Raji (cell line): Measurements from ENCODE around the gene MAP3K5.

Source experiments
- POLR2A ChIP-seq: IDR thresholded peaks from 2 replicates; pipeline ENCODE4 v1.6.1; 2011; ENCODE audit warnings: low read depth, low read length, control low read depth; ENCODE audit not compliant: insufficient read depth

The MAP3K5 gene

GRCh38 chr6:136703331-136703865 lies 88.9 kb downstream of the MAP3K5 start:
- TF ChIP-seq POLR2A = no peak

GRCh38 chr6:136701045-136701444 lies 91.2 kb downstream of the MAP3K5 start:
- no peak for TF ChIP-seq POLR2A

- no peak for TF ChIP-seq POLR2A
Observed at GRCh38 chr6:136699358-136699757, 92.9 kb downstream of the MAP3K5 start.

- no peak for TF ChIP-seq POLR2A
Observed at GRCh38 chr6:136696783-136697364, 95.4 kb downstream of the MAP3K5 start.

GRCh38 chr6:136696238-136696637 lies 96.0 kb downstream of the MAP3K5 start:
- no peak for TF ChIP-seq POLR2A

GRCh38 chr6:136695412-136695811 lies 96.9 kb downstream of the MAP3K5 start:
- no peak for TF ChIP-seq POLR2A

- no peak for TF ChIP-seq POLR2A
Observed at GRCh38 chr6:136693090-136693489, 99.2 kb downstream of the MAP3K5 start.

- TF ChIP-seq POLR2A = no peak
Observed at GRCh38 chr6:136685540-136686108, 106.7 kb downstream of the MAP3K5 start.

GRCh38 chr6:136684466-136684865 lies 107.8 kb downstream of the MAP3K5 start:
- no peak for TF ChIP-seq POLR2A

- TF ChIP-seq POLR2A = no peak
Observed at GRCh38 chr6:136683209-136683941, 108.9 kb downstream of the MAP3K5 start.

GRCh38 chr6:136682292-136682691 lies 110.0 kb downstream of the MAP3K5 start:
- TF ChIP-seq POLR2A = no peak

- TF ChIP-seq POLR2A = no peak
Observed at GRCh38 chr6:136677822-136678221, 114.5 kb downstream of the MAP3K5 start.

GRCh38 chr6:136677344-136677743 lies 114.9 kb downstream of the MAP3K5 start:
- no peak for TF ChIP-seq POLR2A

GRCh38 chr6:136676075-136676474 lies 116.2 kb downstream of the MAP3K5 start:
- TF ChIP-seq POLR2A = no peak

GRCh38 chr6:136673571-136673970 lies 118.7 kb downstream of the MAP3K5 start:
- no peak for TF ChIP-seq POLR2A

- TF ChIP-seq POLR2A = no peak
Observed at GRCh38 chr6:136672144-136672543, 120.1 kb downstream of the MAP3K5 start.

GRCh38 chr6:136669299-136669699 lies 123.0 kb downstream of the MAP3K5 start:
- no peak for TF ChIP-seq POLR2A

GRCh38 chr6:136668571-136668970 lies 123.7 kb downstream of the MAP3K5 start:
- TF ChIP-seq POLR2A = no peak
